HepG2 (cell line): ENCODE measurements around the gene ALX4. TPM values are rescaled to one million over a fixed set of nuclear protein-coding genes. Genes with fewer than 3 reads are reported as not detected.

Source experiments
- ATAC-seq: fragments of 200-7000 bp; cut with Tn5 transposase; 3 replicates; pipeline ENCODE4 v1.9.1; 2020; ENCODE audit warnings: mild to moderate bottlenecking, moderate library complexity
- BruUV-seq: library from RNA; stranded (reverse); fragments of 400-500 nt; replicated peaks from 2 replicates; lab custom pipeline; 2021; lab: Mats Ljungman, UMichigan
- CTCF ChIA-PET: fragments of 300-600 bp; formaldehyde crosslinking; extraction: SDS; loops from one replicate; lab custom pipeline; 2021; ENCODE audit warnings: low total read pairs, inconsistent platforms, low intra/inter-chr PET ratio; lab: Yijun Ruan, JAX
- POLR2A ChIA-PET: fragments of 350-600 bp; sonication (Branson Sonifier 250); formaldehyde crosslinking; loops from one replicate; lab custom pipeline; 2020; ENCODE audit warnings: antibody characterized with exemption, inconsistent platforms; lab: Yijun Ruan, JAX
- DNase-seq: peaks from one replicate; pipeline ENCODE4 v3.0.0-alpha.2; 2015; ENCODE audit warnings: low spot score
- FAIRE-seq: peaks from 3 replicates; lab custom pipeline; 2011; peaks lifted over from hg19 to GRCh38; lab: Jason Lieb, UNC
- H2AFZ ChIP-seq: one replicate; pipeline ENCODE4 v1.6.1; 2011; ENCODE audit warnings: low read length, inconsistent platforms
- H3K27ac ChIP-seq: fragments of 300-600 bp; 3 replicates; pipeline ENCODE4 v1.8.0; 2011; ENCODE audit warnings: mixed run types, mild to moderate bottlenecking, mixed read lengths, low read length, inconsistent platforms; ENCODE audit not compliant: insufficient read depth; ENCODE audit errors: extremely low read length
- H3K27me3 ChIP-seq, 2 experiments: fragments of 200-600 bp in 1 of 2; 2 replicates in 1 of 2; 3 replicates in 1 of 2; pipeline versions ENCODE4 v1.6.0 to v1.8.0; 2011; ENCODE audit warnings: low read length in 2 of 2, mild to moderate bottlenecking in 2 of 2, moderate library complexity in 2 of 2, inconsistent platforms in 1 of 2; ENCODE audit not compliant: insufficient read depth in 2 of 2, control insufficient read depth in 1 of 2
- H3K36me3 ChIP-seq, 2 experiments: fragments of 200-600 bp in 1 of 2; replicated peaks in 1 of 2; 2 replicates in 1 of 2; 3 replicates in 1 of 2; pipeline versions ENCODE4 v1.5.1 to v1.8.0; 2011; ENCODE audit warnings: low read length in 2 of 2, inconsistent platforms in 1 of 2; ENCODE audit not compliant: insufficient read depth in 2 of 2, control insufficient read depth in 1 of 2
- H3K4me1 ChIP-seq: 2 replicates; pipeline ENCODE4 v1.5.1; 2012; ENCODE audit warnings: low read length, inconsistent platforms; ENCODE audit not compliant: insufficient read depth
- H3K4me2 ChIP-seq: 2 replicates; pipeline ENCODE4 v1.6.0; 2011; ENCODE audit warnings: low read depth, low read length, inconsistent platforms
- H3K4me3 ChIP-seq, 3 experiments: fragments of 200-600 bp in 1 of 3; sonication (generic), shearing (Covaris generic) in 1 of 3; replicated peaks in 1 of 3; 2 replicates each; pipeline ENCODE4 v1.5.1; 2011 to 2016; ENCODE audit warnings: low read length in 3 of 3, inconsistent platforms in 2 of 3, low read depth in 2 of 3, mild to moderate bottlenecking in 2 of 3, control low read depth in 1 of 3, mixed read lengths in 1 of 3; ENCODE audit not compliant: insufficient read depth in 1 of 3
- H3K79me2 ChIP-seq: one replicate; pipeline ENCODE4 v1.6.1; 2011; ENCODE audit warnings: low read length, inconsistent platforms; ENCODE audit not compliant: insufficient read depth
- H3K9ac ChIP-seq: 2 replicates; pipeline ENCODE4 v1.6.0; 2011; ENCODE audit warnings: mild to moderate bottlenecking, low read depth, low read length, inconsistent platforms; ENCODE audit not compliant: insufficient read depth
- H3K9me3 ChIP-seq: 2 replicates; pipeline ENCODE4 v1.5.1; 2012; ENCODE audit warnings: mild to moderate bottlenecking, low read length
- H4K20me1 ChIP-seq: 2 replicates; pipeline ENCODE4 v1.6.0; 2011; ENCODE audit warnings: inconsistent platforms, mild to moderate bottlenecking, low read length, moderate library complexity; ENCODE audit not compliant: insufficient read depth
- FOXA1 ChIP-seq, 2 experiments: fragments of 450-650 bp in 1 of 2; sonication (generic) in 1 of 2; formaldehyde crosslinking in 1 of 2; IDR thresholded peaks; 2 replicates each; pipeline versions ENCODE4 v1.4.0 to v1.6.1; 2016 to 2020; ENCODE audit warnings: missing genetic modification reagents in 1 of 2
- MAFF ChIP-seq: IDR thresholded peaks from 2 replicates; pipeline ENCODE4 v1.6.1; 2011; ENCODE audit warnings: low read depth, low read length, improper control_type of control experiment
- MAFK ChIP-seq, 2 experiments: IDR thresholded peaks in 1 of 2; conservative IDR thresholded peaks in 1 of 2; 2 replicates each; pipeline ENCODE4 v1.6.1; 2011; ENCODE audit warnings: improper control_type of control experiment in 2 of 2, low read length in 2 of 2
- NRL ChIP-seq: sonication (generic); formaldehyde crosslinking; IDR thresholded peaks from 2 replicates; pipeline ENCODE4 v1.5.0; 2020; ENCODE audit warnings: missing genetic modification reagents, mild to moderate bottlenecking, moderate library complexity, borderline replicate concordance
- RAD51 ChIP-seq: fragments of 450-650 bp; IDR thresholded peaks from 2 replicates; pipeline ENCODE4 v1.6.1; 2016; ENCODE audit warnings: borderline replicate concordance
- RBAK ChIP-seq: sonication (generic); formaldehyde crosslinking; IDR thresholded peaks from 2 replicates; pipeline ENCODE4 v1.5.1; 2020; ENCODE audit warnings: mild to moderate bottlenecking, missing genetic modification reagents
- RBM22 ChIP-seq: fragments of 200-400 bp; formaldehyde crosslinking; optimal IDR thresholded peaks from 2 replicates; pipeline ENCODE3; 2017; ENCODE audit warnings: mild to moderate bottlenecking, low read length, moderate library complexity
- RFXAP ChIP-seq: sonication (generic); formaldehyde crosslinking; IDR thresholded peaks from 2 replicates; pipeline ENCODE4 v1.4.0; 2020; ENCODE audit warnings: missing genetic modification reagents, borderline replicate concordance
- SNAI1 ChIP-seq: sonication (generic); formaldehyde crosslinking; IDR thresholded peaks from 2 replicates; pipeline ENCODE4 v1.5.0; 2020; ENCODE audit warnings: mild to moderate bottlenecking, missing genetic modification reagents, borderline replicate concordance
- ZBTB46 ChIP-seq: sonication (generic); formaldehyde crosslinking; IDR thresholded peaks from 2 replicates; pipeline ENCODE4 v1.4.0; 2020; ENCODE audit warnings: mild to moderate bottlenecking, missing genetic modification reagents, borderline replicate concordance
- ZFP41 ChIP-seq: sonication (generic); formaldehyde crosslinking; IDR thresholded peaks from 2 replicates; pipeline ENCODE4 v1.4.0; 2020; ENCODE audit warnings: mild to moderate bottlenecking, missing genetic modification reagents, borderline replicate concordance
- ZNF260 ChIP-seq: sonication (generic); formaldehyde crosslinking; IDR thresholded peaks from 2 replicates; pipeline ENCODE4 v1.4.0; 2020; ENCODE audit warnings: missing genetic modification reagents, low read depth, mild to moderate bottlenecking, borderline replicate concordance
- ZNF674 ChIP-seq: sonication (generic); formaldehyde crosslinking; IDR thresholded peaks from 2 replicates; pipeline ENCODE4 v1.5.0; 2020; ENCODE audit warnings: low read depth, mild to moderate bottlenecking, missing genetic modification reagents
- ZNF749 ChIP-seq: sonication (generic); formaldehyde crosslinking; IDR thresholded peaks from 2 replicates; pipeline ENCODE4 v1.8.0; 2022; ENCODE audit warnings: mild to moderate bottlenecking, missing genetic modification reagents, moderate library complexity, borderline replicate concordance
- ZNF790 ChIP-seq: sonication (generic); formaldehyde crosslinking; IDR thresholded peaks from 2 replicates; pipeline ENCODE4 v1.8.0; 2022; ENCODE audit warnings: missing genetic modification reagents, mild to moderate bottlenecking, borderline replicate concordance
- WGBS: methylation state at CpG from one replicate; pipeline ENCODE4 v1.1.6; 2017; ENCODE audit warnings: low lambda C conversion rate; 5-methylcytosine and 5-hydroxymethylcytosine counted together
- in situ Hi-C: cut with HindIII; loops from 2 replicates; pipeline ENCODE4 v1.10.0; 2017; ENCODE audit warnings: low pct_unique_long_range_greater_than_20kb; ENCODE audit not compliant: extremely low pct_ligation_motif_present
- intact Hi-C: fragments of 100-400 bp; cut with micrococcal nuclease; formaldehyde crosslinking; loops from one replicate; pipeline ENCODE4 v1.10.0; 2022; ENCODE audit not compliant: unreplicated experiment
- polyA plus RNA-seq, 8 experiments: library from polyadenylated mRNA; depleted of rRNA in 3 of 8; stranded (reverse) in 7 of 8; unstranded in 1 of 8; fragments of >200 nt; fragmentation: Illumina TruSeq in 4 of 8; extraction: Trizol in 4 of 8; gene quantifications; 2 replicates each; pipeline versions ENCODE4 v1.2.1 to v1.2.3, GENCODE V29; 2011 to 2016; ENCODE audit warnings: low read depth in 4 of 8, missing spikeins in 1 of 8, mixed read lengths in 1 of 8; ENCODE audit not compliant: insufficient read depth in 1 of 8
- total RNA-seq, 5 experiments: library from RNA; depleted of rRNA; stranded (reverse); fragments of >200 nt; fragmentation: Illumina TruSeq; extraction: Trizol; gene quantifications; 2 replicates each; pipeline ENCODE4 v1.2.3, GENCODE V29; 2016; ENCODE audit warnings: low read depth in 1 of 5
- TF ChIP-seq, protein P1 (sequence below): sonication (generic); formaldehyde crosslinking; IDR thresholded peaks from 2 replicates; pipeline ENCODE4 v1.9.0; 2022; ENCODE audit warnings: missing genetic modification reagents, mild to moderate bottlenecking, borderline replicate concordance
- TF ChIP-seq, protein P2 (sequence below): sonication (generic); formaldehyde crosslinking; IDR thresholded peaks from 2 replicates; pipeline ENCODE4 v1.5.1; 2020; ENCODE audit warnings: missing genetic modification reagents, mild to moderate bottlenecking, borderline replicate concordance

Gene ALX4
- total and polyA plus RNA-seq, 2 of the 13 experiments (the other 11 are each of a cell fraction or from before 2014, with no cell fraction given), result not detected

- TF ChIP-seq FOXA1 (IDR thresholded peaks at IDR 0.05) (no peak), FOXA1 (CRISPR knock-in tag; IDR thresholded peaks at IDR 0.05) (peak; percentile 47), ZNF749 (CRISPR knock-in tag) (no peak), RFXAP (CRISPR knock-in tag) (no peak), NRL (CRISPR knock-in tag) (no peak), MAFK (conservative IDR thresholded peaks at IDR 0.05 in 1 of 2, IDR thresholded peaks at IDR 0.05 in 1 of 2; ENCODE audit: low read length in 2 of 2) (no peak)
- TF ChIP-seq, protein P1, sequence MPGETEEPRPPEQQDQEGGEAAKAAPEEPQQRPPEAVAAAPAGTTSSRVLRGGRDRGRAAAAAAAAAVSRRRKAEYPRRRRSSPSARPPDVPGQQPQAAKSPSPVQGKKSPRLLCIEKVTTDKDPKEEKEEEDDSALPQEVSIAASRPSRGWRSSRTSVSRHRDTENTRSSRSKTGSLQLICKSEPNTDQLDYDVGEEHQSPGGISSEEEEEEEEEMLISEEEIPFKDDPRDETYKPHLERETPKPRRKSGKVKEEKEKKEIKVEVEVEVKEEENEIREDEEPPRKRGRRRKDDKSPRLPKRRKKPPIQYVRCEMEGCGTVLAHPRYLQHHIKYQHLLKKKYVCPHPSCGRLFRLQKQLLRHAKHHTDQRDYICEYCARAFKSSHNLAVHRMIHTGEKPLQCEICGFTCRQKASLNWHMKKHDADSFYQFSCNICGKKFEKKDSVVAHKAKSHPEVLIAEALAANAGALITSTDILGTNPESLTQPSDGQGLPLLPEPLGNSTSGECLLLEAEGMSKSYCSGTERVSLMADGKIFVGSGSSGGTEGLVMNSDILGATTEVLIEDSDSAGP, result 0 out of 2 replicates have a peak, but pooled peaks have one; percentile 15
These were observed 51.8 kb downstream of the ALX4 start (continued) for GRCh38 chr11:44258190-44258489.

GRCh38 chr11:44257338-44258189 lies 52.4 kb downstream of the ALX4 start:
- Histone ChIP-seq H3K9me3 (no peaks in the 10 kb centered on the region), H3K79me2 (no peaks in the 10 kb centered on the region), H3K4me2 (no peak overlapping the region; the same call in 1 of the 2 replicates), H3K36me3 (no peaks in the 10 kb centered on the region), H3K4me3 (no peak overlapping the region), H3K9ac (no peak overlapping the region), H4K20me1 (no peaks in the 10 kb centered on the region), H3K27ac (no peak overlapping the region), H2AFZ (no peak overlapping the region), H3K27me3 (no peaks in the 10 kb centered on the region; a peak in 1 of 5 replicates), H3K4me1 (peaks cover 41% of the 10 kb centered on the region)
- POLR2A ChIA-PET, result no interaction called here
- CTCF ChIA-PET, result no interaction called here
- in situ Hi-C loops, result no loop called here
- no TSS peak for BruUV-seq
- 94% methylated on average over 8 of the region's 8 CpGs for WGBS
- intact Hi-C loops, result no loop called here
- ATAC-seq (no peak), FAIRE-seq (no peak), DNase-seq (no peak)
- no peak for TF ChIP-seq ZNF674 (CRISPR knock-in tag)
- TF ChIP-seq, protein P2, sequence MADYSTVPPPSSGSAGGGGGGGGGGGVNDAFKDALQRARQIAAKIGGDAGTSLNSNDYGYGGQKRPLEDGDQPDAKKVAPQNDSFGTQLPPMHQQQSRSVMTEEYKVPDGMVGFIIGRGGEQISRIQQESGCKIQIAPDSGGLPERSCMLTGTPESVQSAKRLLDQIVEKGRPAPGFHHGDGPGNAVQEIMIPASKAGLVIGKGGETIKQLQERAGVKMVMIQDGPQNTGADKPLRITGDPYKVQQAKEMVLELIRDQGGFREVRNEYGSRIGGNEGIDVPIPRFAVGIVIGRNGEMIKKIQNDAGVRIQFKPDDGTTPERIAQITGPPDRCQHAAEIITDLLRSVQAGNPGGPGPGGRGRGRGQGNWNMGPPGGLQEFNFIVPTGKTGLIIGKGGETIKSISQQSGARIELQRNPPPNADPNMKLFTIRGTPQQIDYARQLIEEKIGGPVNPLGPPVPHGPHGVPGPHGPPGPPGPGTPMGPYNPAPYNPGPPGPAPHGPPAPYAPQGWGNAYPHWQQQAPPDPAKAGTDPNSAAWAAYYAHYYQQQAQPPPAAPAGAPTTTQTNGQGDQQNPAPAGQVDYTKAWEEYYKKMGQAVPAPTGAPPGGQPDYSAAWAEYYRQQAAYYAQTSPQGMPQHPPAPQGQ (CRISPR knock-in tag), result no peak
- TF ChIP-seq MAFF, result no peak
- TF ChIP-seq ZNF260 (CRISPR knock-in tag), result no peak
- no peak for TF ChIP-seq RBM22
- no peak for TF ChIP-seq RAD51
- no peak for TF ChIP-seq ZNF790 (CRISPR knock-in tag)
- TF ChIP-seq SNAI1 (CRISPR knock-in tag), result no peak
- no peak for TF ChIP-seq ZFP41 (CRISPR knock-in tag)
- no peak for TF ChIP-seq ZBTB46 (CRISPR knock-in tag)
- TF ChIP-seq RBAK (CRISPR knock-in tag), result no peak
